ENCODE measurements around the gene MYO1G.

DNA sequence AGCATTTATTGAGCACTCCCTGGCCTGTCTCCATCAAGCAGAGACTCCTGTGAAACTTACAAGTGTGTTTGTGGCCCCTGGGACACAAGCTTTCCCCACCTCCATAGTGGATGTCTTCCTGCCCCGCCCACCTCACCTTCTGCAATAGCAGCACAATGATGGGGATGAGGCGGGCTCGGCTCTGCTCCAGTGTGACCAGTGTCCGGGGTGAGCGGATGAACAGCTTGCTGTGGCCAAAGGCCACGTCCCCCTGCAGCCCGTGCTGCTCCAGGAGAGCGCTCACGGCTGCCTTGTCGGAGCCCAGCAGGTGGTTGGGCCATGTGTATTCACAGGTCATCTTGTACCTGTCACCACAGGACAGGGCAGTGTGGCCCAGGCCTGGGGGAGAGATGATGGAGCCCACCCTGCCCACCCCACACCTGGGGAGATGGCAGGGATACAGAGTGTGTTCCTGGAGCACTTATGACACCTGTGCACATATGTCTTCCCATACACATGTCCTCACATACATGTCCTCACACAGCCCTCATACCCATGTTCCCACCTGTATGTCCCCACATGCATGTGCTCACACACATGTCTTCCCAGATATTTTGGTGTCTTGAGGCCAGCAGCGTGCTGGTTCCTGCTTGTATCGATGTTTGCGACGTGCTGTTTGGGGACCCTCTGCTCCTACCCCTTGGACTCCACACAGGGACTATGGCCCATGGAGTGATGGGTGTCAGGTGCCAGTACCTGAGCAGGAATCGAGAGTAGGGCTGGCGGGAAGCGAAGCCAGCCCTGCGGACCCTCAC lies 12.7 kb downstream of the MYO1G start:
- TF ChIP-seq MYC (IDR thresholded peaks at IDR 0.05; ENCODE audit: insufficient read depth, insufficient read length, insufficient replicate concordance, low read length, severe bottlenecking) (no peak), POLR2A (IDR thresholded peaks at IDR 0.05; ENCODE audit: low read depth, low read length) (peak; percentile 41), CHD4 (IDR thresholded peaks at IDR 0.05) (no peak), CBX3 (IDR thresholded peaks at IDR 0.05; ENCODE audit: borderline replicate concordance, low read depth) (no peak), POLR2AphosphoS5 (IDR thresholded peaks at IDR 0.05; ENCODE audit: low read length) (no peak), EP300 (IDR thresholded peaks at IDR 0.05; ENCODE audit: borderline replicate concordance in 1 of 2, control insufficient read depth in 1 of 2, low read depth in 2 of 2, low read length in 2 of 2) (no peak), ZSCAN29 (IDR thresholded peaks at IDR 0.05) (no peak), BRCA1 (IDR thresholded peaks at IDR 0.05; ENCODE audit: low read depth, low read length) (no peak)
- TF ChIP-seq, protein P1, sequence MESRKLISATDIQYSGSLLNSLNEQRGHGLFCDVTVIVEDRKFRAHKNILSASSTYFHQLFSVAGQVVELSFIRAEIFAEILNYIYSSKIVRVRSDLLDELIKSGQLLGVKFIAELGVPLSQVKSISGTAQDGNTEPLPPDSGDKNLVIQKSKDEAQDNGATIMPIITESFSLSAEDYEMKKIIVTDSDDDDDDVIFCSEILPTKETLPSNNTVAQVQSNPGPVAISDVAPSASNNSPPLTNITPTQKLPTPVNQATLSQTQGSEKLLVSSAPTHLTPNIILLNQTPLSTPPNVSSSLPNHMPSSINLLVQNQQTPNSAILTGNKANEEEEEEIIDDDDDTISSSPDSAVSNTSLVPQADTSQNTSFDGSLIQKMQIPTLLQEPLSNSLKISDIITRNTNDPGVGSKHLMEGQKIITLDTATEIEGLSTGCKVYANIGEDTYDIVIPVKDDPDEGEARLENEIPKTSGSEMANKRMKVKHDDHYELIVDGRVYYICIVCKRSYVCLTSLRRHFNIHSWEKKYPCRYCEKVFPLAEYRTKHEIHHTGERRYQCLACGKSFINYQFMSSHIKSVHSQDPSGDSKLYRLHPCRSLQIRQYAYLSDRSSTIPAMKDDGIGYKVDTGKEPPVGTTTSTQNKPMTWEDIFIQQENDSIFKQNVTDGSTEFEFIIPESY (IDR thresholded peaks at IDR 0.05) = no peak
- TF ChIP-seq, protein P2, sequence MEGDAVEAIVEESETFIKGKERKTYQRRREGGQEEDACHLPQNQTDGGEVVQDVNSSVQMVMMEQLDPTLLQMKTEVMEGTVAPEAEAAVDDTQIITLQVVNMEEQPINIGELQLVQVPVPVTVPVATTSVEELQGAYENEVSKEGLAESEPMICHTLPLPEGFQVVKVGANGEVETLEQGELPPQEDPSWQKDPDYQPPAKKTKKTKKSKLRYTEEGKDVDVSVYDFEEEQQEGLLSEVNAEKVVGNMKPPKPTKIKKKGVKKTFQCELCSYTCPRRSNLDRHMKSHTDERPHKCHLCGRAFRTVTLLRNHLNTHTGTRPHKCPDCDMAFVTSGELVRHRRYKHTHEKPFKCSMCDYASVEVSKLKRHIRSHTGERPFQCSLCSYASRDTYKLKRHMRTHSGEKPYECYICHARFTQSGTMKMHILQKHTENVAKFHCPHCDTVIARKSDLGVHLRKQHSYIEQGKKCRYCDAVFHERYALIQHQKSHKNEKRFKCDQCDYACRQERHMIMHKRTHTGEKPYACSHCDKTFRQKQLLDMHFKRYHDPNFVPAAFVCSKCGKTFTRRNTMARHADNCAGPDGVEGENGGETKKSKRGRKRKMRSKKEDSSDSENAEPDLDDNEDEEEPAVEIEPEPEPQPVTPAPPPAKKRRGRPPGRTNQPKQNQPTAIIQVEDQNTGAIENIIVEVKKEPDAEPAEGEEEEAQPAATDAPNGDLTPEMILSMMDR (IDR thresholded peaks at IDR 0.05 in 2 of 3, conservative IDR thresholded peaks at IDR 0.05 in 1 of 3; ENCODE audit: control insufficient read depth in 2 of 3, extremely low read depth in 1 of 3, insufficient read depth in 1 of 3, low read depth in 3 of 3, low read length in 3 of 3) = no peak
- TF ChIP-seq, protein P3, sequence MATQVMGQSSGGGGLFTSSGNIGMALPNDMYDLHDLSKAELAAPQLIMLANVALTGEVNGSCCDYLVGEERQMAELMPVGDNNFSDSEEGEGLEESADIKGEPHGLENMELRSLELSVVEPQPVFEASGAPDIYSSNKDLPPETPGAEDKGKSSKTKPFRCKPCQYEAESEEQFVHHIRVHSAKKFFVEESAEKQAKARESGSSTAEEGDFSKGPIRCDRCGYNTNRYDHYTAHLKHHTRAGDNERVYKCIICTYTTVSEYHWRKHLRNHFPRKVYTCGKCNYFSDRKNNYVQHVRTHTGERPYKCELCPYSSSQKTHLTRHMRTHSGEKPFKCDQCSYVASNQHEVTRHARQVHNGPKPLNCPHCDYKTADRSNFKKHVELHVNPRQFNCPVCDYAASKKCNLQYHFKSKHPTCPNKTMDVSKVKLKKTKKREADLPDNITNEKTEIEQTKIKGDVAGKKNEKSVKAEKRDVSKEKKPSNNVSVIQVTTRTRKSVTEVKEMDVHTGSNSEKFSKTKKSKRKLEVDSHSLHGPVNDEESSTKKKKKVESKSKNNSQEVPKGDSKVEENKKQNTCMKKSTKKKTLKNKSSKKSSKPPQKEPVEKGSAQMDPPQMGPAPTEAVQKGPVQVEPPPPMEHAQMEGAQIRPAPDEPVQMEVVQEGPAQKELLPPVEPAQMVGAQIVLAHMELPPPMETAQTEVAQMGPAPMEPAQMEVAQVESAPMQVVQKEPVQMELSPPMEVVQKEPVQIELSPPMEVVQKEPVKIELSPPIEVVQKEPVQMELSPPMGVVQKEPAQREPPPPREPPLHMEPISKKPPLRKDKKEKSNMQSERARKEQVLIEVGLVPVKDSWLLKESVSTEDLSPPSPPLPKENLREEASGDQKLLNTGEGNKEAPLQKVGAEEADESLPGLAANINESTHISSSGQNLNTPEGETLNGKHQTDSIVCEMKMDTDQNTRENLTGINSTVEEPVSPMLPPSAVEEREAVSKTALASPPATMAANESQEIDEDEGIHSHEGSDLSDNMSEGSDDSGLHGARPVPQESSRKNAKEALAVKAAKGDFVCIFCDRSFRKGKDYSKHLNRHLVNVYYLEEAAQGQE (IDR thresholded peaks at IDR 0.05; ENCODE audit: low read depth, low read length) = no peak

All from GM12878 (cell line).